ENCODE results near the gene MEOX2. TPM values are rescaled to one million over a fixed set of nuclear protein-coding genes. Genes with fewer than 3 reads are reported as not detected.

The MEOX2 gene
- polyA plus RNA-seq, 1 of the 3 experiments (the other 2 are of a cell fraction): not detected

- TF ChIP-seq FOXJ3 (CRISPR knock-in tag; IDR thresholded peaks at IDR 0.05) (no peak), TAF1 (IDR thresholded peaks at IDR 0.05; ENCODE audit: borderline replicate concordance, low read depth, low read length) (no peak), CHD2 (IDR thresholded peaks at IDR 0.05; ENCODE audit: low read length, partially characterized antibody) (no peak), EZH2phosphoT487 (IDR thresholded peaks at IDR 0.05; ENCODE audit: borderline replicate concordance, low read depth) (no peak), CTCF (IDR thresholded peaks at IDR 0.05) (no peak), RXRA (IDR thresholded peaks at IDR 0.05; ENCODE audit: borderline replicate concordance, low read depth) (no peak), SIN3A (IDR thresholded peaks at IDR 0.05; ENCODE audit: borderline replicate concordance, low read depth, low read length) (no peak), FOXM1 (IDR thresholded peaks at IDR 0.05; ENCODE audit: low read depth) (no peak), MAX (IDR thresholded peaks at IDR 0.05; ENCODE audit: low read depth) (no peak), POLR2AphosphoS5 (IDR thresholded peaks at IDR 0.05; ENCODE audit: low read depth, low read length) (no peak), NRF1 (IDR thresholded peaks at IDR 0.05; ENCODE audit: low read depth, low read length) (no peak), TCF12 (IDR thresholded peaks at IDR 0.05) (no peak), TEAD4 (IDR thresholded peaks at IDR 0.05; ENCODE audit: borderline replicate concordance, insufficient read depth) (no peak), GABPA (IDR thresholded peaks at IDR 0.05; ENCODE audit: low read depth) (no peak)
- H3F3A ChIP-seq (replicated peaks; ENCODE audit: insufficient read depth): no peaks in the 10 kb centered on the region
- peaks cover 11% of the 10 kb centered on the region; the same call in 1 of the 2 replicates for H3K27me3 ChIP-seq (ENCODE audit: insufficient read depth)
- no peaks in the 10 kb centered on the region for H3K79me2 ChIP-seq (ENCODE audit: insufficient read depth)
- H3K9me2 ChIP-seq: no peaks in the 10 kb centered on the region
- POLR2A ChIA-PET: no interaction called here
- no peak for DNase-seq
- WGBS (ENCODE audit: low lambda C conversion rate): 19% methylated on average over 2 of the region's 2 CpGs
- no peaks in the 10 kb centered on the region for H3K36me3 ChIP-seq (replicated peaks in 1 of 2; ENCODE audit: control insufficient read depth in 1 of 2, insufficient read depth in 2 of 2, low read length in 1 of 2)
- H2AFZ ChIP-seq (ENCODE audit: low read depth): no peak overlapping the region
- CTCF ChIA-PET: interaction anchor here (1.0 kb wide), 1 partner anchor 112 kb away, joined by 3 read pairs; no protein-coding TSS in a partner anchor
- no peak overlapping the region for H3K4me2 ChIP-seq
- H3K4me1 ChIP-seq (ENCODE audit: control insufficient read depth in 1 of 2, insufficient read depth in 2 of 2, low read depth in 1 of 2, low read length in 1 of 2): no peaks in the 10 kb centered on the region; a peak in 1 of 4 replicates
- H3K9ac ChIP-seq: no peak overlapping the region
- no peaks in the 10 kb centered on the region for H3K9me3 ChIP-seq
- H3K4me3 ChIP-seq (ENCODE audit: low read depth in 2 of 2, low read length in 1 of 2): no peak overlapping the region
- H4K20me1 ChIP-seq (ENCODE audit: insufficient read depth): no peaks in the 10 kb centered on the region
- no peak overlapping the region for H3K27ac ChIP-seq (ENCODE audit: low read depth in 2 of 2, low read length in 1 of 2)
These were observed 77.2 kb downstream of the MEOX2 start for GRCh38 chr7:15609287-15609686.

GRCh38 chr7:15607529-15608210 is 78.8 kb downstream of the MEOX2 start:
- no peaks in the 10 kb centered on the region; a peak in 2 of 4 replicates for H3K4me1 ChIP-seq (ENCODE audit: control insufficient read depth in 1 of 2, insufficient read depth in 2 of 2, low read depth in 1 of 2, low read length in 1 of 2)
- no peak overlapping the region for H3K9ac ChIP-seq
- no peaks in the 10 kb centered on the region for H3K79me2 ChIP-seq (ENCODE audit: insufficient read depth)
- DNase-seq: no peak
- no peaks in the 10 kb centered on the region for H3K9me3 ChIP-seq
- H3K36me3 ChIP-seq (replicated peaks in 1 of 2; ENCODE audit: control insufficient read depth in 1 of 2, insufficient read depth in 2 of 2, low read length in 1 of 2): no peaks in the 10 kb centered on the region
- no peaks in the 10 kb centered on the region for H3K9me2 ChIP-seq
- H3F3A ChIP-seq (replicated peaks; ENCODE audit: insufficient read depth): no peaks in the 10 kb centered on the region
- H2AFZ ChIP-seq (ENCODE audit: low read depth): no peak overlapping the region
- WGBS (ENCODE audit: low lambda C conversion rate): 23% methylated on average over 5 of the region's 5 CpGs
- peaks cover 8% of the 10 kb centered on the region; the same call in 1 of the 2 replicates for H3K27me3 ChIP-seq (ENCODE audit: insufficient read depth)
- no peak overlapping the region for H3K27ac ChIP-seq (ENCODE audit: low read depth in 2 of 2, low read length in 1 of 2)
- CTCF ChIA-PET: interaction anchor here (0.6 to 1.3 kb wide), 2 partner anchors 27 to 282 kb away, joined by 3 read pairs; no protein-coding TSS in a partner anchor
- H4K20me1 ChIP-seq (ENCODE audit: insufficient read depth): no peaks in the 10 kb centered on the region
- POLR2A ChIA-PET: no interaction called here
- no peak overlapping the region for H3K4me2 ChIP-seq
- H3K4me3 ChIP-seq (ENCODE audit: low read depth in 2 of 2, low read length in 1 of 2): no peak overlapping the region
- TF ChIP-seq RFX5 (IDR thresholded peaks at IDR 0.05; ENCODE audit: low read length) (no peak), ZBTB33 (IDR thresholded peaks at IDR 0.05; ENCODE audit: borderline replicate concordance, low read depth) (no peak), NFIC (IDR thresholded peaks at IDR 0.05; ENCODE audit: borderline replicate concordance) (no peak), REST (IDR thresholded peaks at IDR 0.05; ENCODE audit: low read depth, low read length) (no peak), POLR2AphosphoS5 (IDR thresholded peaks at IDR 0.05; ENCODE audit: low read depth, low read length) (no peak), TCF12 (IDR thresholded peaks at IDR 0.05) (no peak), SMC3 (IDR thresholded peaks at IDR 0.05; ENCODE audit: low read depth, low read length) (no peak), NRF1 (IDR thresholded peaks at IDR 0.05; ENCODE audit: low read depth, low read length) (no peak), YY1 (IDR thresholded peaks at IDR 0.05; ENCODE audit: low read depth) (no peak), TEAD4 (IDR thresholded peaks at IDR 0.05; ENCODE audit: borderline replicate concordance, insufficient read depth) (no peak)

All from SK-N-SH (cell line).